Left lobe of liver (tissue), 2 donors: ENCODE data around the gene HIRA. TPM values are rescaled to one million over a fixed set of nuclear protein-coding genes. Genes with fewer than 3 reads are reported as not detected.
"Not testable (repeated sequence)": the region's sequence is repeated elsewhere in the genome, so short reads cannot be mapped to it uniquely, and the experiment has no call there.

Experiments
- ATAC-seq: fragments of 200-7000 bp; cut with Tn5 transposase; one replicate; pipeline ENCODE4 v1.9.1; 2020; ENCODE audit warnings: mild to moderate bottlenecking, moderate library complexity
- DNase-seq: peaks from one replicate; pipeline ENCODE4 v3.0.0-alpha.2; 2020; ENCODE audit warnings: low spot score
- total RNA-seq: library from RNA; stranded (reverse); gene quantifications from one replicate; pipeline ENCODE4 v1.2.1, GENCODE V29; 2021
- donor health status: DM: no; HTN: no; CAD: no; lungs with moderate emphysema.
- donor health status: DM: no; HTN: yes; CAD: no.

The HIRA gene
- total RNA-seq, 1 donor from 2014 or later = 20.2 TPM

DNA sequence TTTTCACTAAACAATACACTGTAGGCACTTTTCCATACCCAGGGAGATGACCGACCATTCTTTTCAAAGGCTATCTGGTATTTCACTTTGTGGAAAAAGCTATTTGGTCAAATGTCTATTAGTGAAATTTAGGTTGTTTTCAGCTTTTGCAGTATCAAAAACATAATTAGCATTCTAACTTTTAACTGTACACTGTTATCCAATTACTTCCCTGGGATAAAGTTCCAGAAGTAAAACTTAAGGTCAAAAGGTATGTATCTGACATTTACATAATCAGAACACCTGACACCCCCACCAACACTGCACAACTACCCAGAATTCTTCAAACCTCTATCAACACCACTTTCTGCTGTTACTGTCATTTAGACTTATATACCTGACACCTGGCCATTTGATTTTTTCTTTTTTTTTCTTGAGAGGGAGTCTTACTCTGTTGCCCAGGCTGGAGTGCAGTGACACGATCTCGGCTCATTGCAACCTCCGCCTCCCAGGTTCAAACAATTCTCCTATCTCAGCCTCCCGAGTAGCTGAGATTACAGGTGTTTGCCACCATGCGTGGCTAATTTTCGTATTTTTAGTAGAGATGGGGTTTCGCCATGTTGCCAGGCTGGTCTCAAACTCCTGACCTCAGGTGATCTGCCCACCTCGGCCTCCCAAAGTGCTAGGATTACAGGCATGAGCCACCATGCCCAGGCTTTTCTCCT lies 13.9 kb upstream of the HIRA start:
- not testable (repeated sequence) for ATAC-seq, DNase-seq

DNA sequence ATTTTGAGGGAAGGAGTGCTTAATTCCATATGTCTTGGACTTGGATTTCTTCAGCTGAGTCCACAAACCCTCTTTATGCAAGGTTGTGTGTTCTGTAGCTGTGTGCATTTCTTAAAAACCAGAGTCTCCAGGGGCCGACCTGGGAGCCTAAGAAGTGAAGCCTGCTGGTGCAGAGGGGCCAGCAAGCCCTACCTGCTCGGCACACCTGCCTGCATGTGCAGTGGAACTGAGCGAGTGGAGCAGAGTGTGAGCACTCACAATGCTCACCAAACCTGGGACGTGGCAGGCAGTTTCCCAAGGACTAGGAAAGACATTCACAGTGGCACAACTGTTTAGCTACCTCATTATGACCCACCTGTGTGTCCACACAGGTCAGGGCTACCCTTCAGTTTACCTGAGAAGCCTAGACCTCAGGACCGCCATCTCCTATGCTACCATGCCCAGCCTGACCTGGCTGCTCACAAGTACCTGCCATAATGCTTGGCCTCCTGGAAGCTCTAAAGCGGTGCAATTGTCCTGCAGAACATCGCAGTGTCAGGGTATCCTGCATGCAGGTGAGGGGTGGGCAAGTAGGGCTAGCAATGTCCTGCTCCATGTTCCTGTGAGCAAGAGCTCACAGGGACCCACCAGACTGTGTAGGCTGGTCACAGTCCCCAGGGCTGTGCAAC lies 12.1 kb upstream of the HIRA start:
- DNase-seq (no peak), ATAC-seq (no peak)

DNA sequence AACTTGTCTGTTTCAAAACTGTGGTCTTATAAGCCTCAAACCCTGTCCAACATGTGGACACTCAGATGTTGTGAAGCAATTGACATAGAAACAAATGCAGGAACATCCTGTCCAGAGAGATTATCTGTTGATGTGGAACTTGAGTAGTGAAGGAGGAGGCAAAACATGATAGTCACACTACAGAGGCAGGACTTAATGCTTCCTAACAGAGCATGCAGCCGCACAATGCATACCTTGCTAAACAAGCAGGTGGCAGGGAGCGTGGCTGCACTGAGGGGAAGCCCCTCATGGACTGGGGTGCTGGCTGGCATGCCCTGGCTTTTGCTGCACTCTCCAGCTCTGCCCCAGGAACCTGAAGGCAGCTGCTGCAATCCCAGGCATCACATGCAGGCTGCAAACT lies 10.6 kb upstream of the HIRA start:
- ATAC-seq = no peak
- no peak for DNase-seq

DNA sequence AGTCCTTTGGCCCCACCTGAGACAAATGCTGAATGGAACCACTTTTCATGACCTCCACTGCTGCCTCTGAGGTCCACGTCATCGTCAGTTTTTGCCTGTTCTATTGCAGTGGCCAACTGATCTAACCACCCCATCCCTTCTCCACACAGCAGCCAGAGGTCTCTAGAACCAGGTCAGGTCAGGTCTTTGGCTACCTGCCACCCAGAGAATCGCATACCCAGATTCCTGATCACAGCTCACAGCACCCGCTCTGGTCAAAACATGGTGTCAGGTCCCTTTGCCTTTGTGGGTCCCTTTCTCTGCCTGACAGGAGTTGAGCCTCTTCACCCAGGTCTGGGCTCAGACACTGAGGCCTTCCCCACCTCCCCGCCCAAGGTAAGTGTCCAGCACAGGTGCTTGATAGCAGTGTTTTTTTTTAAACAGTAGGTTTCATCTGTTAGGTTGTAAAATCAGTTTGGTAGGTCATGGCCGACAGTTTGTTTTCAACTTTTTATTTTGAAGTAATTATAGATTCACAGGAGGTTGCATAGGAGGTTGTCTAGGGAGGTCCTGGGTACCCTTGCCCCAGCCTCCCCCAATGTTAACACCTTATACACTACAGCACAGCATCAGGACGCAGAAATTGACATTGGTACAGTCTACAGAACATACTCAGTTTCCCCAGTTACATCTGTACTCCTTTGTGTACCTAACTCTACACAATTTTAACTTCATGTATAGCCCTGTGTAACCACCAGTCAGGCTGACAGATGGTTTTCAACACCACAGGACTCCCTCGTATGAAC lies 9.1 kb upstream of the HIRA start:
- DNase-seq (peak; percentile 86), ATAC-seq (peak; percentile 93)

DNA sequence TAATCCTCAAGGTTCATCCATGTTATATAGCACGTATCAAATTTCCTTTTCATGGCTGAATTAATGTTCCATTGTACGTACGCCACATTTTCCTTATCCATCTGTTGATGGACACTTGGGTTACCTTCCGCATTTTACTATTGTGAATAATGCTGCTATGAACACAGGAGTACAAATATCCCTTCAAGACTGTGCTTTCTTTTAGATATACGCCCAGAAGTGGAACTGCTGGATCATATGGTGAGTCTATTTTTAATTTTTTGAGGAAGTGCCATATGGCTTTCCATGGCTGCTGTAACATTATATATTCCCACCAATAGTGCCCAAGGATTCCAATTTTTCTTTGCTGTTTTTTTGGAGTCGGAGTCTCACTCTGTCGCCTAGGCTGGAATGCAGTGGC lies 6.8 kb upstream of the HIRA start:
- ATAC-seq (no peak), DNase-seq (no peak)

DNA sequence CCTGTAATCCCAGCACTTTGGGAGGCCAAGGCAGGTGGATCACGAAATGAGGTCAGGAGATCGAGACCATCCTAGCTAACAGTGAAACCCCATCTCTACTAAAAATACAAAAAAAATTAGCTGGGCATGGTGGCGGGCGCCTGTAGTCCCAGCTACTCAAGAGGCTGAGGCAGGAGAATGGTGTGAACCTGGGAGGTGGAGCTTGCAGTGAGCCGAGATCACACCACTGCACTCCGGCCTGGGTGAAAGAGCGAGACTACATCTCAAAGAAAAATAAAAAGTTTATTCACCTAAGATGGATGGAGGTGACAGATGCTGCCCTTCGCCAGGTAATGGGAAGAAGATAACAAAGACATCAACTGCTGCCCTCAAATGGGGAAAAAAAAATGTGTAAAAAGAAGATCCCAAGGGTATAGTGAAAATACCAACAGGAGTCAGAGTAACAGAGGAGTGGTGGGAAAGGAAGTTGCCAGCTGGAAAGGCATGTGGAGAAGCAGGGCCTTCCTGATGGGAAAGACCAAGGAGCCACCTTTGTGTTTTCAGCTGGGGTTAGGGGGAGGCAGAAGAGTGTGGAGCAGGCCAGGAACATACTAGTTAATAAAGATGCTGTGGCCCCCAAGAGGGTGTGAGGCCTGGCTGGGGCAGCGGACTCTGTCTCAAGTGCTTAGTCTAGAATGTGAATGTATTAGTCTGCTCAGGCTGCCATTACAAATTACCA lies 5.1 kb upstream of the HIRA start:
- DNase-seq, ATAC-seq: not testable (repeated sequence)

DNA sequence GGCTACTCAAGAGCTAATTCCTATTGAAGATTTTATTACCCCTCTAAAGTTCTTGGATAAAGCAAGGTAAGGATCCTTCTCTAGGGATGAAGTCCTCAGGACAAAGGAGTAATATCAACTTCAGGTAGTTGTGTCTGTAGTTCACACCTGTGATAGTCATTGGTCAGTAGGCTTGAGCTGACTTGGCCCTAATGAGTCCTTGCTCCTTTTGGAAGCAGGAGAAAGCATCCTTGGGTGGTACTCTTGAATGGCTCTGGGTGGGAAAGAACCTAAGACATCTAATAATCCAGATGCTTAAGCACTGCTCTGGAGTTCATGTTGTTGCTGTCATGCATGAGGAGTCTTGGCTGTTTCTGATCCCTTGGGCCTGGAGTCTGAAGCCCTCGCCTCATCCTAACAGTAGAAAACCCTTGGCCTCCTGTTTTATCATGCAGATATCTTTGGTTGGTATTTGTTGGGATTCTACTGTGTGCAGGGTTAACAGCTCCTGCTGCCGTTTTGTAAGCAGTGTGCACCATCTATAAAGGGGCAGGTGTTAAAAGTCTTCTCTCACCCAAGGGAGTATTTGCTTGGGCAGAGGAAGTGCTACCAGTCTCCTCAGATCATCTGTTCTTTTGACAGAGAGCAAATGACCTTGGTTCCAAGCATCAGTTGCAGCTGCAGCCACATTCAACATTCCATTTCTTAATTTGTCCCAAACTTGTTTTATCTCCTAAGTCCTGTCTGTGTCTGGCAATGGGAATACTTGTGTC lies 3.5 kb upstream of the HIRA start:
- DNase-seq = no peak
- ATAC-seq = no peak

DNA sequence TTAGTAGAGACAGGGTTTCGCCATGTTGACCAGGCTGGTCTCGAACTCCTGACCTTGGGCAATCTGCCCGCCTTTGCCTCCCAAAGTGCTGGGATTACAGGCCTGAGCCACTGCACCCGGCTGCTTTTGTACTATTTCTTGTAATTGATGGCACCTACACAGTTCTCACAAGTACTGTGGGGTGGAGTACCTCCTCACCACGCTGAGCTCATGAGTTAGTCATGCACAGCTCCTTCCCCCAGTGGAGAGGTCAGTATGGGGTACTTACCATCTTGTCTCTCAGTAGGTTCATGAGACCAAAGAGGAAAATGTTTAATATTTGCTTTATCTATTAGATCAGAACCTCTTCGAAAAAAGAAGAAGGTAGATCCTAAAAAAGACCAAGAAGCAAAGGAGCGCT lies 2.9 kb upstream of the HIRA start:
- no peak for ATAC-seq

DNA sequence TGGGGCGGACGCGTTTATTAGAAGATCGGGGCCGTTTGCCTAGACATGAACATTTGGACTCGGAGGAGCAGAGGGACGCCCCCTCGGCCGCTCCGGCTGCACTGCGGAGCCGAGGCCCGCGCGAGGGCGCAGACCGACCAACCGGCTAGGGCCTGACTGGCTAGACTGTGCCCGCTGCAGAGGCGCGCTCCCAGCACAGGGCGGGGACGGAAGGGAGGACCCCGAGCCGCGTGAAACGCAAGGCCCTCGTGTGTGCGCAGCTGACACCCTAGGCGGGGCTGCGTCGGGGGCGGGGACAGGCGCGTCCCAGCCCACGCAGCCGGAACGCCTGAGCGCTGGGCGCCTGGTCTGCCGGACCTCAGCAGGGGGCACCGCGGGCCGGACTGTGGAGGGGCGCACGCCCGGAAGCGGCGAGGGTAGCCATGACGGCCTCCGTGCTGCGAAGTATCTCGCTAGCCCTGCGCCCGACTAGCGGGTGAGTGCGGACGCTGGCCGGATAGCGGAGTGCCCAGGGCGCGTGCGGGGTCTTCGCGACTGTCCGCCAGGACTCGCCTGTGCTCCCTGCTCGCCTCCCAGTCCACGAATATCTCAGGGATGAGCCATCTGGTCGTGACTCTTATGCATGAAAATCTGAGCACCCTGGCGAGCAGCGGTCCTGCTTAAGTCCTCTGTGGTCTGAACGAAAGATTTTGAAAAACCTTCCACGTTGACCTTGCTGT lies 759 bp upstream of the HIRA start, which contains the start of gene MRPL40:
MRPL40 (plus strand) TSS at position 413 of the 719 bp plus-strand sequence; CDS start at position 423, 10 bp downstream.
- ATAC-seq = peak; percentile 84
- DNase-seq = peak; percentile 97

More for the DNA sequence above, 2.9 kb upstream of the HIRA start:
- DNase-seq = no peak

DNA sequence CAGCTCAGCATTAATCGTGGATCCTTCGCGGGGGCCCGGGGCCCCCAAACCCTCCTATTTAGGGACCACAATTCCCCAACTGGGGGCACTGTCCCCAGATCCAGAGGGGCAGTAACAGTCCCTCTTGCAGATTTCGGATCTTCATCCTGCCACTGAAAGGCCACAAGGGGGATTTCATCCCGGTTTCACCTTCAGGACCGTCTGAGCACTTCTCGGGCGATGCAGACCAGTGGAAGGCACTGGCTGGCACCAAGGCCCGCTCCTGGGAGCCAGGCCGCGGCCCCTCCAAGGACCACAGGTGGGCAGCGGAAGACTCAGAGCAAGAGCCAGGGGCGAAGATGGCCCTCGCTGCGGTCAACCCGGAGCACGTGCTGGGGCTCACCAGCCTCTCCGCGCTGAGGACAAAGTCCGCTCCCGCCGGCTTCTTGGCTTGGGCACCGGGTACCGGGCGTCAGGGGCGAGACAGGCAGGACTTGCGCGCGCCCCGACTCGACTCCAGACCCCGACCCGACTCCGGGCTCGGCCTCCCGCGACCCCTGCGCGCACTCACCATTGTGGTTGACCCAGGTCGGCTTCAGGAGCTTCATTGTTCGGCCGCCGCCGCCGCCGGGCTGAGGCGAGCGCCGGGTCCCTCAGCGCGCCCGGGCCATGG lies 517 bp downstream of the HIRA start:
- ATAC-seq = peak; percentile 57

DNA sequence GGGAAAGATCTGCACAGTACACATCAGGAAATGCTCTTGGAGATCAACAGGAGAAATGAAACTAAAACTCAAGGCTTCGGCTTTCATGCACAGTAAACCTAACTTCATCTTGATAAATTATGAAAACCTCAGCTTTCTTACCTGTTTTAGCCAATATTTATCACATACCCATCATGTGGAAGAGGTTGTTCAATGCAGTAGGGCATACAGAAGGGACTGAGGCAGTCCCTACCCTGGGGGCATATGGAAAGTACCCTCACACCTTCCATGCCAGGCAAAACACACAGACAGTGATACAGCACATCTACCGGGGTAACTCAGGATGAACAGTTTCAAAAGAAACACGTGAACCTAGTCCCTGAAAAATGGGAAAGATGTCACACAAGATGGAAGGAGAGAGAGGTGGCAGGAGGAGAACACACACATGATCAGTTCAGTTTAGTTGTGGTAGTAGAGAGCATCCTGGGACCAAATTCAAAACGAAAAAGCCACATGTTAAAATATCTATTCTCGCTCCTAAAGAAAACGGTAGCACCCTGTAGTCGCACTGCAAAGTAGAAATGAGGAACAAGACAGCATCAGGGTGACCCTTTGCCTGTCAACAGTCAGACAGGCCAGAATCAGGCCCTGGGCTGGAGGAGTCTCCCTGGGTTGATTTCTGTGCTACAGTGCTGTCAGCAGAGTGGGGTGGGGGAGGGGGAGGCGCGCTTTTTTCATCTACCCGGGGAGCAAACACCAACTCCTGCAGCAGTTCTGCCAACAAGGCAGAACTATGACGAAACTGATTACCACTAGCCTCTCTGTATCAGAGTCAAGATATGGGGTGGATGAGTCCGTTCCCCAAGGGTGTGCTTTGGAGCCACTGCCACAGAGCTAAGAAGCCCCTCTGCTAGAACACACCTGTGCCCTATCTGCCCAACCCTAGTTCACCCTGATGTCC lies 1.3 kb downstream of the HIRA start:
- peak; percentile 84 for DNase-seq
- peak; percentile 53 for ATAC-seq

More for the DNA sequence above, 517 bp downstream of the HIRA start:
- peak; percentile 91 for DNase-seq

DNA sequence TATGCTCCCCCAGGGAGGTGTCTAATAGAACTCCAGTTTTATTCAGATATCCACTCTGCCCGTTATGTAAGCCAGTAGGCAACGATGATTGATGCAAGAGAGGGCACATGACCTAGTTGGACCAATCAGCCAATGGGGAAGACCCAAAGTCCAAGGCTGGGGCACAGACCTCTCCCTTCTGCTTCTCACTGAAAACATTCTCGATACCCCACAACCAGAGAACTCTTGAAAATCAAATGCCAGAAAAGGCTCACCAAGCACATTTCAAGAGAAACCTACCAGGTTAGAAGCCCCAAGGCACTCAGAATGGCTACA lies 7.4 kb downstream of the HIRA start:
- peak; percentile 82 for ATAC-seq
- peak; percentile 74 for DNase-seq

DNA sequence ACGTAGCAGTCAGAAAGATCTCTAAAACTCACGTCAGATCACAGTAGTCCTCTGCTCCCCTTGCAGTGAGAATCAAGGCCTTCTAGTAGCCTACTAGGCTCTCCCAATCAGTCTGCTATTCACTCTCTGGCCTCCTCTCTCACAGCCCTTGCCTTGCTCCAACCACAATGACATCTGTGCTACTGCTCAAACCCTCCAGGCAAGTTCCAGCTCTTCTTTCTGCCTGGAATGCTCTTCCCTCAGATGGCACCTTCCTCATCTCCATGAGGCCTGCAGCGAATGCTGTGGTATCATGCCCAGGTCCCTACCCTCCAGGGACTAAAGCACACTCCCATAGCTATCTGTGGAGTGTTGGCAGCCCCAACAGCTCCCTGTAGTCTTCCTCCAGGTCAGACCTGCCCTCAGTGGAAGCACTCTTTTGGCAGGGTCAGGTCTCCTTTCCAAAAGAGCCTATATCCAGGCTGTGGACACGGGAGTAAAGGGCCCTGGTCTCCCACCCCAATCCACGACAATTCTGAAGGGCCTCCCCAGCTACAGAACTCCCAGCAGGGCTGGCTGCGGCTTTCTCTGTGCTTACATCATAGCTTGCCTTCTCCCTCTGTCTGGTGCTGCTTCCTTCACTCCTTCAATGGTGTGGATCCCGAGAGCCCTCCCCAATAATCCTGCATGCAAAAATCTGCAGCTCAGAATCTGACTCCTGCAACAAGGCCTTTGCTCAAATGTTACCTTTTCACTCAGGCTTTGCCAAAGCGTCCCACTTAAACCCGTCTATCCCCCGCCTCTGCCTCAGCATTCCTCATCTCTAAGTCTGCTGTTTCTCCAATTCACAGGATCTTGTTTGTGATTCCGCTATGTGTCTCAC lies 8.9 kb downstream of the HIRA start:
- DNase-seq = no peak
- ATAC-seq = no peak

DNA sequence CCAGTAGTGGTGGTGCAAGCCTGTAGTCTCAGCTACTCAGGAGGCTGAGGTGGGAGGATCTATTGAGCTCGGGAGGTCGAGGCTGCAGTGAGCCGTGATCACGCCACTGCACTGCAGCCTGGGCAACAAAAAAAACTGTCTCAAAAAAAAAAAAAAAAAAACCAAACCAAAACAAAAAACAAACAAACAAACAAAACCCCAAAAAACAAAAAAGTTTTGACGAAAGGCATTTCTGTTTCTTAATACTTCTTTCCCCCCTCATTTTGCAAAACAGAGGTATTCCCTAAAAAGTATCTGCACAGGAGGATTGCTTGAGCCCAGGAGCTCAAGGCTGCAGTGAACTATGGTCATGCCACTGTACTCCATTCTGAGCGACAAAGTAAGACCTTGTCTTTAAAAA lies 11.2 kb downstream of the HIRA start:
- ATAC-seq = no peak
- DNase-seq = no peak

DNA sequence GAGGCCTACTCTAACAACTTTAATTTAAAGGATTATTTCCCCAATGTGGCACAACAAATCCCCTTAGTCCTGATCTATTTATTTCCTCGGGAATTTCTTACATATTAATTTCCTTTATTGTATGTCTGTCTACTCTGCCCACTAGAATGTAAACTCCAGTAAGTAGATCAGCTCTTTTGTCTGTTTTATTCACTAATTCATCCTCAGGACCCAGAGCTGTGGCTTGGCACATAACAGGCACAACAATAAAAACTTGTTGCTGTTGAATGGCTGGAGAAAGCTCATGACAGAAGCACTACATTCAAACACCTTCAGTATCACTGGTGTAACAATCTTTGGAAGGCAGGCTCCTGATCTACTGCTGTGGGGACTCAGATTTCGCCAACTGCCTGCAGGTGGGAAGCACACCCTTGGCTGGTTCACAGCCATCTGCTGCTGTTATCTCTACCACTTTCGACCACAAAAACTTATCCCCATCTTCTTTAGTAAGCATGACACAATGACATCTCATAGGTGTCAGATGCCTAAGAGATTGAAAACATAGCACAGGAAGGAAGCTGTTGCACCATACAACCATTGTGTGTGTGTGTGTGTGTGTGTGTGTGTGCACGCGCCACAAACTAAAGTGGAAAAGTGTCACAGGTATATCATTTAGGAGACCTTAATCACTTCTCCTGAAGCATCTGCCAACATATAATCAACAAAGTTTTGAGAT lies 11.9 kb downstream of the HIRA start:
- ATAC-seq (no peak), DNase-seq (no peak)

DNA sequence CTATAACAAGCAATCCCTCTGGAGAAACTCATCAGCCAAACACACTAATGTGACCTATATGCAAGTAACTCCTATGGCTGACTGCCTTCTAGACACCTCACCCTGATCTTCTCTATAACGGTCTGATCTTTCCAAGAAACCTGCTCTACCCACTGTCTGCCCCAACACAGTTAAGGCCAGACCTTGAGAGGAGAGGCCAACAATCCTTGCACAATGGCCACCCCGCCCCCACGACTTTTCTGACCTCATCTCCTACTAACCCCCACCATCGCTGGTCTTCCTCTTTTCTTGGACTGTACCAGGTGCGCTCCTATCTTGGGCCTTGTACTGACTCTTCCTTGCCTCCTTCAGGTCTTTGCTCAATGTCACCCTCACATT lies 12.5 kb downstream of the HIRA start:
- no peak for DNase-seq

DNA sequence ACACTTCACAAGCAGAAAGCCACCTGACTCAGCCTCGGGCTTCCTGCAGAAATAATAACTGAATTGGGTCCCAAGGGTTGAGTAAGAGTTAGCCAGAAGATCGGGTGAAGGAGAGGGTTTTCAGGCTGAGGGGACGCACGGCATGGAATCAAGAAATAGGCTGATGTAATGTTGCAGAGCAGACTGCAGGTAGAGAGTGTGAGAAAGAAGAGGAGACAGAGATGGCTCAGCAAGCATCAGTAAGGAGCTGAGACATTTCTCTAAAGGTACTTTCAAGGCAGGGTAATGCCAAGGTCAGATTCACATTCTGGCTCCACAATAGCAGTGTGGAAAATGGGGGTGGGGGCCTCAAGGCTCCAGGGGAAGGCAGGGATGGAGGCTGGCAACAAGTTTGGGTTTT lies 18.6 kb downstream of the HIRA start:
- ATAC-seq (no peak), DNase-seq (no peak)

More for the DNA sequence above, 12.5 kb downstream of the HIRA start:
- ATAC-seq = peak; percentile 57
